OCI-M2 (cell line): ENCODE measurements around the gene HHLA2.

Experiments
- DNase-seq: peaks from one replicate; lab custom pipeline; 2025; ENCODE audit not compliant: unreplicated experiment; lab: John Stamatoyannopoulos, UW

HHLA2 gene

DNA sequence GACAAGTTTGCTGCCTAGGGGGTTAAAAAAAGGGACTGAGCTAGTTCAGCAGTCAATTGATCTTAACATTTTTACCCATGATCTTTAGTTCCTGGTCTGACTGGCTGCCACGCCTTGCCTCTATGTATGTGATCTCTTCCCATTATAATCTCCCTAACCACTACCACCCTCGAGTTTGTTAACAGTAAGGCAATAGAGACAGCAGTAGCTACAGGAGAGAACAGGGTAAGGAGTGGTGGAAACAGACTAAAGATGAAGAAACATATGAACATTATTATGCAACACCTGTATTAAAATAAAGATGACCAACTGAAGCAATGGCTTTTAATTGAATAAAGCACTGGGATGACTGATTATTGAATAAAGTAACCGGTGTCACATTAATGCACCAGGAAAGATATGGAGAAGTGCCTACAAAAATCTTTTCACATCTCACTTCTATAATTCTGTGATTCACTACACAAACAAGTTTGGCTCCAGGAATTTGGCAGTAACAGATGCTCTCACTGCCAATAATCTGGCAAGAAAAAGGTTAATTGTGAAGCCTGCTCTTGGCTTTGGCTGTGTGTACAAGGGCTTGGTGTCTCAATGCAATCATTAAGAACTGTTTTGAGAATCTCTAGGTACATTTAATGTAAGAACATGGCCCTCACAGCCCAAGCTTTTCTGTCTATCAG lies 95.7 kb downstream of the HHLA2 start:
- no peak for DNase-seq

DNA sequence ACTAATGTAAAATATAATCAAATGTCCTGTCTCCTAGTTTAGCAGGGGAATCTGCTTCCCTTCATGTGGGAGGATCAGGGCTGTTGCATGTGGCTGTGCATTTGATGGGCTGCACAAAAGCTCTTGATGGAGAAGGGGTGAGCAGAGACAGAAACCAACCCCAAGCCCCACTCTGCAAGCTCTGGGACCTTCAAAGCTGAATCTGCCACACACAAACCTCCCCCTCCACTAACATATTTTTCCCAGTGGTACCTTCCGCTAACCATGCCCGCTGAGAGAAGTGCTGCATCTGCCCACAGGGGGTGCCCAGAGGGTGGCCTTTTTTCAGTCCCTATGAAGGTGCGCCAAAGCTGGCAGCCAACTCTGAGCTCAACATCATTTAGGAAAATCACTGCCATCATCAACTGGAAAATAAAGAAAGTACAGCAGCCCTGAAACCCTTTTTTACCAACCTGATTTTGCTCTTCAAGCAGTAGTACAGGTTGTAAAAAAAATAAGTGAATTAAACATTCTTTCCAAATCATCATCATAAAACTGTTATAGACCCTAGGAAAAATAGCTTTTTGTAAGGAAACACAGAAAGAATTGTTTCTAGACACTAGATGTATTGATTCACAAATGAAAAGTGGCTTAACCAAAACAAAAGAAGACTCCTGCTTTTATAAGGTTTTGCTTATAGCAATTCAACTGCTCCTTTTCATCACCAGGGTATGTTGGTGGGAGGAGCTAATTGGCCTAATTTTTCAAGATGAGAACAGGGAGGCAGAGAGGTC lies 97.0 kb downstream of the HHLA2 start:
- no peak for DNase-seq

GRCh38 chr3:108394016-108394415 lies 97.7 kb downstream of the HHLA2 start:
- no peak for DNase-seq

- no peak for DNase-seq
These were observed 98.2 kb downstream of the HHLA2 start for GRCh38 chr3:108394563-108394962.

GRCh38 chr3:108396336-108396735 lies 100.0 kb downstream of the HHLA2 start:
- DNase-seq: no peak

GRCh38 chr3:108398510-108398909 lies 102.2 kb downstream of the HHLA2 start:
- no peak for DNase-seq

DNA sequence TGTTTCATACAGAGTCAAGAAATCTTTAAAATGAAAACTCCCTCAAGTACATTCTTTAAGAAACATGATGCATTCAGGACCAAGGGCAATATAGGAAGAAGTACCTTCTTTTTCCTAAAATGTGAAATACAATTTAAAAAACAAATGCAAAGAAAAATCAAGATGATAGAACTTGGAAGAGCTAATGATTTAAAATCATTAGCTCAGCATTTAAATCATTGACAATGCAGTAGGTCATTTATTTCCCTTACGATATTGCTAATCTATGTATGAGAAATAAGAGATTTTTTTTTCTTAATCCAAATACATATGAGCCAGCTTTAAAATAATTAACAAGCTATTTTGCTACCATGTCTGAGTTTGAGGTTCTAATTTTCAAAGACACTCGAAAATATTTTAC lies 105.5 kb downstream of the HHLA2 start:
- DNase-seq: no peak

- no peak for DNase-seq
These were observed 106.8 kb downstream of the HHLA2 start for GRCh38 chr3:108403198-108403597.

DNA sequence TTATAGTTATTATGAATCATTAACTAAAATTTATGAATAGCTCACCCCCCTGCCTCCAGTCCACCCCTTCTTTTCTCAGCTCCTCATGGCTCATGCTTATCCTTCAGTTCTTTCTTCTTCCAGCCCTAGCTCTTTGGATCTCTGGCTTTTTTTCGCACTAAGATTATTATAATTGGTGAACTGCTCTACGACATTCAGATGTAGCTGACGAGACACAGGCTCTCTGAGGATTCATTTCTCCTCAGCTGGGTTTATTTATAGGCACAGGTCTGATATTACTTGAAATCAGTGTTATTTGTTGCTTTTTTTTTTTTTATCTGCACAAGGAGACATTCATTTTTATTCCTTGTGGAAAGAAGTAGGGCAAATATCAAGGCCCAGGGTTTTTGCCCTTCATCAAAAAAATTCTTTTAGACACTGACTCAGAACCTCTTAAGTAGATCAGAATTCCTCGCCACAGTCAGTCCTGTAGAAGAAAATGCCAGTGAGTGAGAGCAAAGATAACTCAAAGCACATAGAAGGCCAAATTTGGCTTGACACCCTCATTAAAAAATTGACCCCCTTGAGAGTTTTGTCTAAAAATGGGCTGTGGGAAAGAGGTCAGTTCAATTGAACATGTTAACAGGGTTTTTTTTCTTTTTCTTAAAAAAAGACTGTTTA lies 107.5 kb downstream of the HHLA2 start:
- no peak for DNase-seq

DNA sequence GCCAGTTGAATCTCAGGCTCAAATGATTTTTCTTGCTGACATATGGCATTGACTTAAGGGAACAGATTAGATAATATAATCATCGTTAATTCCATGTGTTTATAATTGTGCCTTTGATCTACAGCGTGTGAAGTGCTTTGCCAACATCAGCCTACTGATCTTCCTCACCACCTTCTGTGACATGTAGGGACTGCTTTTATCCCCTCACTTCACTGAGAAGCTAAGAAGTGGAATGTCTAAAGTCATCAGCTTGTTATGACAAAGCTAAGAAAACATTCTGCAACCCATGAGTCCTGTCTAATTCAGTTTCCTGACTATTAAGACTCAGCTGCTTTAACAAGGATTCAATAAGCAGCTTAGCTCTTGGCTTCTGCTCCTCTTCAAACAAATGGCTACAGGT lies 108.0 kb downstream of the HHLA2 start:
- DNase-seq: no peak

GRCh38 chr3:108406063-108406660 lies 109.8 kb downstream of the HHLA2 start:
- no peak for DNase-seq

- no peak for DNase-seq
These were observed 110.4 kb downstream of the HHLA2 start for GRCh38 chr3:108406661-108407206.

GRCh38 chr3:108407886-108408285 lies 111.5 kb downstream of the HHLA2 start:
- peak; percentile 23 for DNase-seq

- no peak for DNase-seq
These were observed 112.8 kb downstream of the HHLA2 start for GRCh38 chr3:108408883-108409799.

DNA sequence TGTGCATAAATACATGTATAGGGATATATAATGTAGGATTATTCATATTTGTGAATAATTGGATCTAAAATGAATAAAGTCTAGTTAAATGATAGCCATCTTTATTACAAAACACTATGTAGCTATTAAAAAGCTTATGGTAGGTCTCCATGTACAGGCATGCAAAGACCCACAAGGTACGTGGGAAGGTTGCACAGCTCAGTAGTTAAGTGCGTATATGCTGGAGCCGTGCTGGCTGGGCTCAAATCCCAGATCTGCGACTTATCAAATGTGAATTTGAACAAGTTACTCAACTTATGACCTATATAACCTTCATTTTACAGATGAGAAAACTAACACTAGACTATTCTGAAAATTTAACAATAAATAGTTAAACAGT lies 113.4 kb downstream of the HHLA2 start:
- no peak for DNase-seq

GRCh38 chr3:108410531-108410984 lies 114.2 kb downstream of the HHLA2 start:
- DNase-seq: no peak

DNA sequence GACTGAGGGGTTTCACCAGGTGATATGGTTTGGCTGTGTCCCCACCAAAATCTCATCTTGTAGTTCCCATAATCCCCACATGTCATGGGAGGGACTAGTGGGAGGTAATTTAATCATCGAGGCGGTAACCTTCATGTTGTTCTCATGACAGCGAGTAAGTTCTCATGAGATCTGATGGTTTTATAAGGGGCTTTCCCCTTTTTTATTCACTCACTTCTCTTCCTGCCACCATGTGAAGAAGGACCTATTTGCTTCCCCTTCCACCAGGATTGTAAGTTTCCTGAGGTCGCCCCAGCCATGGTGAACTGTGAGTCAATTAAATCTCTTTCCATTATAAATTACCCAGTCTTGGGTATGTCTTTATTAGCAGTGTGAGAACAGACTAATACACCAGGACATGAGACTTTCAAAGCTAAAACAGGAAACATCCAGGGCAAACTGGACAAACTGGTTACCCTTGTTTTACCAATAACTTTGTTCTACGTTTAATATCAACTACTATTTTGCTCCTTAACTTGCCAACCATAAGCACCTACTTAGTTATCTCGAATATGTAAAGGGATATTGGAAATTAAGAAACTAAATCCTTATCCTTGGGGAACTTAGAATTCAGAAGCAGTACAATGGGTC lies 115.9 kb downstream of the HHLA2 start:
- no peak for DNase-seq

GRCh38 chr3:108414007-108414406 lies 117.7 kb downstream of the HHLA2 start:
- no peak for DNase-seq

DNA sequence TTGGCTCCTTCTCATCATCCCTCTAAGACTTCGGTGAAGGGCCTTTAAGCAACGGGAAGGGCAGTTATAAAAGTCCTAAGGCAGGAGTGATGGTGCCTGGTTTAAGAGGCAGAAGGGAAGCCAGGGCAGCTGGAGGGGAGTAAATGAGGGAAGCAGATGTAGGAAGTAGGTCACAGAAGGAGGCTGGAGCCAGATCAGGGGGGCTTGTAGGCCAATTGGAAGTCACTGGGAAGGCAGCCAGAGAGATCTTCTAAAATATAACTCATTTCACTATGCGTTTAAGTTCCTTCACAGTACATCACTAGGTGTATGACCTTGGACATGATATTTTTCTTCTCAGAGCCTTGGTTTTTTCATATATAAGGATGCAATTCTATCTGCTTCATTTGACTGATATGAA lies 119.3 kb downstream of the HHLA2 start:
- no peak for DNase-seq
